ENCODE measurements around the gene LRRK1.

The LRRK1 gene

DNA sequence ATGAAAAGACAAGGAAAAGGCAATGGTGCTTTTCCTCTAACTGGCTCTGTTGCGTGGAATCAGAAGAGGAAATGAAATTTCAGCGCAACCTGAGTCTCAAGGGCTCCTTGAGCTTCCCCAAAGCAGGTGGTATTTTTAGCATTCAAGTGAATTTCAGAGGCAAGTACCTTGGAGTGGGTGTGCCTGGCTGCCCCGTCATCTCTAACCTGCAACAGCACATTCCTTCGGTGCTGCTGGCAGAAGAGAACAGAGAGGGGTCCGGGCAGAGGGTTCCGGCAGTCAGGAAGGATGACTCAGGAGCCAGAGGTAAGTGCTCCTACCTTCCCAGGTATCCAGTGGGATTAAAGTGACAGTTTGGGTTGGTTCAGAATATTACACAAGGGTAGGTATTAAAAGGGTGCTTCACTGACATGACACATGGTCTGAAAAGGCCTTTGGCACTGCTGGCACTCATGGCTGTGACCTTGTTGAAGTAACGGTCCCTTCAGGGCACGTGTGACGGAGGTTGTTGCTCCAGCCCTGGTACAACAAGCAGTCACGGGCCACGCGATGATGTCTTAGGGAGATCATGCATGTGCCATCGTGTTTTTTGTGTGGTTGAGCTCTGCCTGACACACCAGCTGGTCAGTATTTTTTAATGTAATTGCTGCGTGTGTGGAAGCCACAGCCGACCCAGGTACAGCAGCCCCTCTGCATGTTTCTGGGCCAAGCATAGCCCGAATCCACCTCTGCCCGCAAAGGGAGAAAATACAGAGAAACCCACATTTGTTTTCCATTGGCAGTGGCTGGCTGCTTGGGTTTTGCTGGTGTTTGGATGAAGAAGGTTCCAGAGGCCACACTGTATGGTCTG is 75.7 kb downstream of the LRRK1 start:
- peaks cover 11% of the 10 kb centered on the region; the same call in 1 of the 2 replicates for H4K20me1 ChIP-seq (ENCODE audit: insufficient read depth, low read length)
- H3K9me3 ChIP-seq (ENCODE audit: insufficient read depth, low read length), result no peaks in the 10 kb centered on the region
- H3K27ac ChIP-seq (ENCODE audit: low read length), result no peak overlapping the region
- H2AFZ ChIP-seq (ENCODE audit: low read depth, low read length), result no peak overlapping the region
- peaks cover 8% of the 10 kb centered on the region for H3K4me1 ChIP-seq (ENCODE audit: low read length)
- no peak overlapping the region for H3K9ac ChIP-seq (ENCODE audit: low read length)
- no peaks in the 10 kb centered on the region for H3K27me3 ChIP-seq (ENCODE audit: low read depth, low read length)
- no peaks in the 10 kb centered on the region for H3K79me2 ChIP-seq (ENCODE audit: low read length)
- peaks cover 24% of the 10 kb centered on the region for H3K36me3 ChIP-seq (replicated peaks; ENCODE audit: low read depth, low read length)
- no peak for TF ChIP-seq EZH2phosphoT487 (IDR thresholded peaks at IDR 0.05; ENCODE audit: low read depth)
- TF ChIP-seq, protein P1, sequence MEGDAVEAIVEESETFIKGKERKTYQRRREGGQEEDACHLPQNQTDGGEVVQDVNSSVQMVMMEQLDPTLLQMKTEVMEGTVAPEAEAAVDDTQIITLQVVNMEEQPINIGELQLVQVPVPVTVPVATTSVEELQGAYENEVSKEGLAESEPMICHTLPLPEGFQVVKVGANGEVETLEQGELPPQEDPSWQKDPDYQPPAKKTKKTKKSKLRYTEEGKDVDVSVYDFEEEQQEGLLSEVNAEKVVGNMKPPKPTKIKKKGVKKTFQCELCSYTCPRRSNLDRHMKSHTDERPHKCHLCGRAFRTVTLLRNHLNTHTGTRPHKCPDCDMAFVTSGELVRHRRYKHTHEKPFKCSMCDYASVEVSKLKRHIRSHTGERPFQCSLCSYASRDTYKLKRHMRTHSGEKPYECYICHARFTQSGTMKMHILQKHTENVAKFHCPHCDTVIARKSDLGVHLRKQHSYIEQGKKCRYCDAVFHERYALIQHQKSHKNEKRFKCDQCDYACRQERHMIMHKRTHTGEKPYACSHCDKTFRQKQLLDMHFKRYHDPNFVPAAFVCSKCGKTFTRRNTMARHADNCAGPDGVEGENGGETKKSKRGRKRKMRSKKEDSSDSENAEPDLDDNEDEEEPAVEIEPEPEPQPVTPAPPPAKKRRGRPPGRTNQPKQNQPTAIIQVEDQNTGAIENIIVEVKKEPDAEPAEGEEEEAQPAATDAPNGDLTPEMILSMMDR (IDR thresholded peaks at IDR 0.05; ENCODE audit: low read depth, low read length), result no peak
- no peak overlapping the region for H3K4me3 ChIP-seq (ENCODE audit: low read length)
- H3K4me2 ChIP-seq (ENCODE audit: low read length), result no peak overlapping the region

DNA sequence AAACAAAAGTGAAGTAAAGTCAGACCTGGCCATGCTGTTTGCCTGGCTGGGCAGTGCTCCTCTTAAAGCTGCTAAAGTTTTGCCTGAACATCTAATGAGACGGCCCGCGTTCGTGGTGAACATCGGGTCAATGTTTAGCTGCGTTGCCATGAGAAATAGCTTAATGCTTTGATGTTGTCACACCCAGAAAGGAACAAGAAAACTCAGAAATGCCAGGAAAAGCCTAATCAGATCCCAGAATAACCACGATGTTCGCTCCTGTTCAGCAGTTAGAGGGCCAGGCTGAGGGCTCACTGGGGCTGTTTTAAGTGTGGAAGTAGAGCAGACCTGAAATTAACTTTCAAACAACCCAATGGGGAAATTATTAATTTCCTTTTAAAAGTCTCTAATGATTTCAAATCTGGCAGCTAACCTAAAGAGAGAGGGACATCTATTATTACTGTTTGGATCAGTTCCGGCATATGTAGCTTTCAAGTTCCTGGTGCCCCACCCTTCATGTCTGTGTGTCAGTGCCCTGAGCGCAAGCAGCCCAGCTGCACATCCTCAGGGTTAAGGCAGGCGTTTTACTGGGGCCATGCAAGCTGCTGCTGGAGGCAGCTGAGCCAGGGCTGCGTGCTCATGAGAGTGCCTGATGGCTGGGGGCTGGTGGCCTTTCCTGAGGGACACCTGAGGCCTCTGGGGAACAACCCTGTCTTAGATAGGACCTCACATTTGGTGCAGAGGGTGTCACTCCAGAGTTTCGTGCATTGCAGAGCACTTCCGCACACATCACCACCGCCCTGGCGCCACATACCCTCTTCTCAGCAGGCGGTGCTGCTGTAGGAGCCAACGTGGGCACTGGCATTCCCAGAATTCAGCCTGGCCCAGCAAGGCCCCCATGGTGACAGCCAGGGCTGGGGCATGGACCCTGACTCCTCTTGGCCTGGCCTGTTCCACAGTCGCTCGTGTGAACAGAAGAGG is 76.6 kb downstream of the LRRK1 start:
- Histone ChIP-seq H3K4me1 (ENCODE audit: low read length) (peaks cover 8% of the 10 kb centered on the region), H3K36me3 (replicated peaks; ENCODE audit: low read depth, low read length) (peaks cover 27% of the 10 kb centered on the region), H3K9me3 (ENCODE audit: insufficient read depth, low read length) (no peaks in the 10 kb centered on the region), H4K20me1 (ENCODE audit: insufficient read depth, low read length) (peaks cover 11% of the 10 kb centered on the region; the same call in 1 of the 2 replicates), H3K4me3 (ENCODE audit: low read length) (no peak overlapping the region), H3K4me2 (ENCODE audit: low read length) (no peak overlapping the region), H3K27ac (ENCODE audit: low read length) (no peak overlapping the region), H2AFZ (ENCODE audit: low read depth, low read length) (no peak overlapping the region), H3K27me3 (ENCODE audit: low read depth, low read length) (no peaks in the 10 kb centered on the region), H3K9ac (ENCODE audit: low read length) (no peak overlapping the region), H3K79me2 (ENCODE audit: low read length) (no peaks in the 10 kb centered on the region)
- TF ChIP-seq EZH2phosphoT487 (IDR thresholded peaks at IDR 0.05; ENCODE audit: low read depth), result no peak
- TF ChIP-seq, protein P1 (IDR thresholded peaks at IDR 0.05; ENCODE audit: low read depth, low read length), result no peak

DNA sequence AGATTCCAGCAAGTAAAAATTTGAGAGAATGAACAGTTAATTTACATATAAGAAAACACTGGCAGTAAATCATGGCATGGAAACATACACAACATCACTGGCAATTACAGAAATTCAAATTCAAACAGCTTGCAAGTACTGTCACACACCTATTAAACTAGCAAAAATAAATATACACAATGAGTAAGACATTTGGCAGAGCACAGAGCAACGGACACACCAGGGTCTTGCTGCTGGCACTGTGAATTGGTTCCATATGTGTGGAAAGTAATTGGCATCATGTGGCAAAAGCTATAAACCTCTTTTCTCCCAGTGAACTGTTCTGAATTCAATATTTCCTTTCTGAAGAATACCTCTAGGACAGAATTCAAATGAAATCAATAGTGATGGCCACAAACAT is 78.3 kb downstream of the LRRK1 start:
- H3K27me3 ChIP-seq (ENCODE audit: low read depth, low read length), result no peaks in the 10 kb centered on the region
- H3K4me2 ChIP-seq (ENCODE audit: low read length), result no peak overlapping the region
- no peak for TF ChIP-seq EZH2phosphoT487 (IDR thresholded peaks at IDR 0.05; ENCODE audit: low read depth)
- TF ChIP-seq, protein P1 (IDR thresholded peaks at IDR 0.05; ENCODE audit: low read depth, low read length), result no peak
- no peak overlapping the region for H2AFZ ChIP-seq (ENCODE audit: low read depth, low read length)
- H3K9ac ChIP-seq (ENCODE audit: low read length), result no peak overlapping the region
- no peaks in the 10 kb centered on the region for H3K9me3 ChIP-seq (ENCODE audit: insufficient read depth, low read length)
- H4K20me1 ChIP-seq (ENCODE audit: insufficient read depth, low read length), result peaks cover 11% of the 10 kb centered on the region; the same call in 1 of the 2 replicates
- H3K27ac ChIP-seq (ENCODE audit: low read length), result no peak overlapping the region
- H3K4me3 ChIP-seq (ENCODE audit: low read length), result no peak overlapping the region
- H3K36me3 ChIP-seq (replicated peaks; ENCODE audit: low read depth, low read length), result peaks cover 39% of the 10 kb centered on the region
- H3K4me1 ChIP-seq (ENCODE audit: low read length), result peaks cover 8% of the 10 kb centered on the region
- no peaks in the 10 kb centered on the region for H3K79me2 ChIP-seq (ENCODE audit: low read length)

DNA sequence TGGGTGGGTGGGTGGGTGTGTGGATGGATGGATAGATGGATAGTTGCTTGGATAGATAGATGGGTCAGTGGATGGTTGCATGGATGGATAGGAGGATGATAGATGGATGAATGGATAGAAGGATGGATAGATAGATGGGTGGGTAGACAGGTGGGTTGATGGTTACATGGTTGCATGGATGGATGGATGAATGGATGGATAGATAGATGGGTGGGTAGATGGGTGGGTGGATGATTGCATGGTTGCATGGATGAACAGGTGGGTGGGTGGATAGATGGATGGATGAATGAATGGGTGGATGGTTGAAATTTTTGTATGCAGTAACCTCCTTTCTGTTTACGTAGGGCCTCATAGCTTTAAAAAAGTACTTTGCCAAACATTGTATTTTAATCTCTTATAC is 79.5 kb downstream of the LRRK1 start:
- TF ChIP-seq, protein P1 (IDR thresholded peaks at IDR 0.05; ENCODE audit: low read depth, low read length), result no peak
- no peak for TF ChIP-seq EZH2phosphoT487 (IDR thresholded peaks at IDR 0.05; ENCODE audit: low read depth)
- H3K9ac ChIP-seq (ENCODE audit: low read length), result no peak overlapping the region
- no peak overlapping the region for H3K4me3 ChIP-seq (ENCODE audit: low read length)
- no peak overlapping the region for H2AFZ ChIP-seq (ENCODE audit: low read depth, low read length)
- H4K20me1 ChIP-seq (ENCODE audit: insufficient read depth, low read length), result peaks cover 11% of the 10 kb centered on the region; the same call in 1 of the 2 replicates
- peaks cover 8% of the 10 kb centered on the region for H3K4me1 ChIP-seq (ENCODE audit: low read length)
- no peaks in the 10 kb centered on the region for H3K9me3 ChIP-seq (ENCODE audit: insufficient read depth, low read length)
- no peaks in the 10 kb centered on the region for H3K79me2 ChIP-seq (ENCODE audit: low read length)
- peaks cover 49% of the 10 kb centered on the region for H3K36me3 ChIP-seq (replicated peaks; ENCODE audit: low read depth, low read length)
- H3K4me2 ChIP-seq (ENCODE audit: low read length), result no peak overlapping the region
- no peak overlapping the region for H3K27ac ChIP-seq (ENCODE audit: low read length)
- no peaks in the 10 kb centered on the region for H3K27me3 ChIP-seq (ENCODE audit: low read depth, low read length)

Data from OCI-LY3 (cell line).